Measurements from ENCODE around the gene C11orf97.
"Not testable (repeated sequence)": the region's sequence is repeated elsewhere in the genome, so short reads cannot be mapped to it uniquely, and the experiment has no call there.

Gene C11orf97, protein sequence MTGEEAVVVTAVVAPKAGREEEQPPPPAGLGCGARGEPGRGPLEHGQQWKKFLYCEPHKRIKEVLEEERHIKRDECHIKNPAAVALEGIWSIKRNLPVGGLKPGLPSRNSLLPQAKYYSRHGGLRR

DNA sequence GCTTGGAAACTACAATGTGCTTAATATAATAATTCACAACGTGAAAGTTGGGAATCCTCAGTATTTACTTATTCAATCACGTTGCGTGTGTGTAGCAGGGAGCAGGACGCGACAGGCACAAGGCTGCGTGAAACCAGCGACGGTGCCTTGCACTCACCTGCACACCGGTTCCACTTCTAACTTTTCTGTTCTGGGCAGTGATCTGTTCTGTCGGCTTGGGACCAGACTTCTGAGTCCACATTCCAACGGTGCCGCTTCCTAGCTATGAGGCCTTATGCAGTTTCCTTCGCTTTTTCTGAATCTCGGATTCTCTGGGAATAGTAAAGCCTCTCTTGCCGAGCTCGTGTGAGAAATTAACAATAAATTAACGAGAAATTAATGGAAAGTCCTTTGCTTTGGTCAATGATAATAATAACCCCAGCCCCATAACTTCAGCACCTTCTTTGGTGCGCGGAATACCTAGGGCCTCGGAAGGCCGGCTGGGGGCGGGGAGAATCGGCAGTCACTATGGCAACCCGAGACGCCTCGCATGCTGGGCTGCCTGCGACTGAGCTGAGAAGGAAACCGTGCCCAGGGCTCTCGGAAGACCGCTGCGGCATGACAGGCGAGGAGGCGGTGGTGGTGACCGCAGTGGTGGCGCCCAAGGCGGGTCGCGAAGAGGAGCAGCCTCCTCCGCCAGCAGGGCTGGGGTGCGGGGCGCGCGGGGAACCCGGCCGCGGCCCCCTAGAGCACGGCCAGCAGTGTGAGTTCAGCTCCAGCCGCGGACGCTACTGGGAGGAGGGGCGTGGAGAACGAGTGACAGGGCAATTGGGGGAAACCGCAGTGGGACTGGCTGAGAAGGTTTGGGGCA is at the start of gene C11orf97:
C11orf97 (plus strand) TSS at position 530 of the 850 bp plus-strand sequence; CDS start at position 598, 68 bp downstream.
- DNase-seq, result peak; percentile 70

DNA sequence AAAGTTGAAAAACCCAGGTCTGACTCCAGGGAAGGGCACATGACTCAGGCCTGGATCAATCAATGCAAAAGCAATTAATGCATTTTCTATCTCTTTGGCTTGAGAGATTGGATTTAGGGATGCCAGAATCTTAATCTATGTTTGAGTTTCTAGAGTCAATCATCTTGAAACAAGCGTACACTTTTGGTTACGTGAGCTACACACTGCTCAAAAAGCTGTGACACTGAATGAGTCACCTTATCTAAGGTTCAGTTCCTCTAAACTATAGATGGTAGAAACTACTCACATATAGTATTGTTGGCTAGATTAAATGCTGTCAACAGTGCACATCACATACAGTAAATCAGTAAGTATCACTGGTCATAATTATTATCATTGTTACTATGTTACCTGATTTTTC is 42.8 kb upstream of the C11orf97 start:
- no peak for DNase-seq

DNA sequence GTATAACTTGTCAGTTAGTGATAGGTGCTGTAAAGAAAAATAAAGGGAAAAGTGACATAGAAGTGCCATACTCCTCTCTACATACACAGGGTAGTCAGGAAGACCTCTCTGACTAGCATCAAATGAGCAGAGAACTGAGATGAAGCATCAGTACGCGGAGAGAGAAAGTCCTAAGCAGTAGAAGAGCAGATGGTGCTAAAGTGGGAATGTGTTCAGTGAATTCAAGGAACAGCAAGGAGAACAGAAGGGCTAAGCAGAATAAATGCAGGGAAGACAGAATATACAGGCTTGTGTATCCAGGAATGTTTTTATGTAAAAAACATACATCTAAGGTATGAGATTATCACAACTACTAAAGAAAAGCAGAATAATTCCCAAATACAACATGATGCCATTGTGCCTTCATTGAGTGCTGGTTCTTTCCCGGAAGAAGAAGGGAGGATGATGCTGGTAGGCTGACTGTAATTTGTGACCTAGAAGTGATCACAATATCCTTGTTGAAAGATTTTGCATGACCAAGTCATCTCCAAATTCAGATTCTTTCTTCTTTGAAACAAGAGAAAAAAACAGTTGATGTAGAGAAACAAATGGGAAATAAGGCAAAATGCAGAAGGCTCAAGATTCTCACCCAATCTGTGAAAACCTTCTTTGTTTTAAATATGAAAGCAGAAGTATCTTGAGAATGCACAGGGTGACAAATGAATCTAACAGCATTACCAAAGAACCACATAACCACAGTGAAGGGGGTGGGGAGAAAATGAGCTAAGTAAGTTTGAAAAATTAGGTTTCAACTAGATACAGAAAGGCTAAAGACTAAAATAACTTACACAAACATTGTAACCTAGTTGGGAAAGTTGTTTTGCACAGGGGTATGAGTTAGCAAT is 39.1 kb upstream of the C11orf97 start:
- DNase-seq, result no peak

DNA sequence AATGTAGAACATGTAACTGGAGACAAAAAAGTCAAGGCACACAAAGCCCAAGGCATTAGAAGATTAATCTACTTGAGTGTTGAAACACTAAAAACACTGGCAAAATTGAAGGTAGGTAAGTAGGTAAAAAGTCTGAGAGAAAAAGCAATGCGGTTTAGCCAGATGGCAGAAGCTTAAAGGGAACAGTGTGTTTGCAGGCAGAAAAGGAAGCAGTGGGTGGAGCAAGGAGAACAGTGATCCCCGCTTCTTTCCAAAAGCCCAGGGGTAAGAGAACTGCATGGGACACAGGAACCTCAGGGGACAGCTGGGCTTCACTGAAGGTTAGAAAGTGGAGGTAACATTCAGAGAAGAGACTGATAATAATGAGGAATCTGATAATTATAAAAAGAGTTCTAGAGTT is 34.6 kb upstream of the C11orf97 start:
- no peak for DNase-seq

DNA sequence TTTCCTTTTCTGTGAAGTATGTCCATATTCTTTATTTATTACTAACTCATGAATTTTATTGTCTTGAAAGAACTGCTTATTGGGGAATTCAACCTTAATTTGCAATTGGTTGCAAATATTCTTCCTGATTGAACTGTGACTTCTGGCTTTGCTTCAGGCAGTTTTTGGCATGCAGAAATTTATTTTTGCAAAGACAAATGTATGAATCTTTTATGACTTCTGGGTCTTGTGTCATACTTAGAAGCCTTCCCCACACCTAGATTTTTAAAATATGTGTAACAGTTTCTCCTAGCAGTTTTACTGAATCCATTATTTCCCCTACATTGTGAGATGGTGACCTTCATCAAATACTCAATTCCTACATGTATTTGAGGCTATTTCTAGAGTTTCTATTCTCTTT is 30.9 kb upstream of the C11orf97 start:
- no peak for DNase-seq

DNA sequence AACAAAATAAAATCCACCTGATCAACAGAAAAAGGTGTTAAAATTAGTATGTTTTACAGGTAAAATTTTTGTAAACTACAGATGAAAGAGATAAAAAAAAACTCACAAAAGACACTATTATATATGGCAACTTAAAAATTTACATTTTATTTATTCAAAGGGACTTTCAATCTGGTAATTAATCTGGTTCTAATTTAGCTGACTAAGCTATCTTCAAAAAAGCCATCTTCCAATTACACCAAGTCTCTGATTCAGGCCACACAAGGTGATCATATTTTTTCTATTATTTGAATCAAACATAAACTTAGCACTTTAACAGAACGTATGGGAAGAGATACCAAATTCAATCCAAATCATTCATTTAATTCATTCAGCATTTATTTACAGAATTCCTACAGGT is 26.2 kb upstream of the C11orf97 start:
- DNase-seq, result no peak

DNA sequence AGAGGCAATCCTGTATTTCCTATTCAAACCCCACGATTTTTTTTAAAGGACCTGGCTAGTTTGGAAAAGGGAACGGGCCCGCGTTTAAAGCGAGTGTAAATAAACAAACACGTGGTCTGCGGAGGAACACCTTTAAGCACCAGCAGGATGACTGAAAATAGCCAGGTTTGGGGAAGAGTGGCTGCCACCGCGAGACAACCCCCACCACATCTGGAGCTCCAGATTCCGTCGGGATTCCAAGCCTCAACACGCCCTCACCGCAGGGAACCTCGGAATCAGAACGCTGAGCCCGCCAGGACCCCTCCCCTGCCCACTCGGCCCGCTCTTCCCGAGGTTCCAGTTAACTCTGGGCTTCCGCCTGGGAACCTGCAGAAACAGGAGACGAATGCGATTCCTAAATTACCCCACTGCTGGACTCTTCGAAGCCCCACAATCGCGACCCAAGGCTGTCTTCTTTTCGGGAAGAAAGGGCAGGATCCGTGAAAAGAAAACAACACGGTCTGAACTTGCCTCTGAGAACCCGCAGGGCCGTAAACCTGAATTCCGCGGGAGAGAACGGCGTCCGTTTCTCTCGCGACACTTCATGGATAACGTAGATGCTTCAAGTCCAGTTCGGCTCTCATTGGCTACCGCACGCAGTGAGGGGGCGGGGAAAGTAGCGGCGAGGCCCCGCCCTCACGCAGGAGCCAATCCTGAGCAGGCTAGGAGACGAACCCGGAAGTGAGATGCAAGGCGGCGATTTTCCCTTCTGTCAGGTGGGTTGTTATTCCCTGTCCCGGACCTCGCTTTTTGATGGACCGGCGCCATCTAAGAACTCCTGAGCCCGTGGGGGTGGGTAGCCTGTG is 18.8 kb upstream of the C11orf97 start, which contains the start of the genes ANKRD49 and MRE11:
ANKRD49 (plus strand) TSS at position 704 of the 845 bp plus-strand sequence. CDS start 2,710 bp downstream, outside the sequence.
MRE11 (minus strand) TSS at position 564 of the 845 bp plus-strand sequence. CDS start 1,043 bp downstream, outside the sequence.
- DNase-seq, result peak; percentile 95

DNA sequence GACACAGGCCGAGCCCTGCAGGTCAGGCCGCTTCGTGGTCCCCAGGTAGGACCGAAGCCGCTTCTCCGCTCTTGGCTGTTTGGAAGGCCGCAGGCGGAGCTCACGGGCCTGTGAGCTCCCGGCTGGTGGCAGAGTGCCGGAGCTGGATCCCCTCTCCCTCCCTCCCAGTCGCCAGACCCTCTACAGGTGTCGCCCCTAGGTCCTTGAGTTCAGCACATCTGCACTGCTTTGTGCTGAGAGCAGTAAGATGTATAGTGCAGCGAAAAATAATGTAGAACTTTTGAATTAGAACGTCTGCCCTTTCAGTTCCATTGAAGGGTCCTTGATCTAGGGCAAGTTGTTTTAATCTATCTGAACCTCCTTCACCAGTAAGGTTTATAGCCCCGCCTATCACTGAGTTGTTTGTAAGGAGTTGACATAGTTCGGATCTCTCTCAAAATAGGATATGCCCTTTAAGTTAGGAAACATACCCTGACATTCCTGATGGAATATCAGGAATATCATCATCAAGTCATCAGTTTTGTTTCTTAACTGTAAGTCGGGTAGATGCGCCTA is 18.1 kb upstream of the C11orf97 start:
- no peak for DNase-seq

DNA sequence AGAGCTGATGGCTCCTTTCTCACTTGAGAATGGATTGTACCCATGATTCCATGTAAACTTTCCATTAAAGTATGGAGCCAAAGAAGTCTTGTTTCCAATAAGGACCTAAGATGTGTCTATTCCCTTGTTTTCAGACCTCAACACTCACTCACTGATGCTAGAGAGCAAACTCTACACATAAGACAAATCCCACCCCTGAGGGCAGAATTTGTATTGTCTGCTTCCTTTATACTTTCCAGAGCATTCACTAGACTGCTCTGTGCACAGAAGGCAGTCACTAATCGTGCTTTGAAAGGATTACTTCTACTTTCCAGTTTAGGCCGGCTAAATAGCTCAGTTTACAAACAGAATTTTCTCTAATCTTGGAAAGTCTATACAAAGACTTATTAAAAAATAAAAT is 12.1 kb upstream of the C11orf97 start:
- no peak for DNase-seq

DNA sequence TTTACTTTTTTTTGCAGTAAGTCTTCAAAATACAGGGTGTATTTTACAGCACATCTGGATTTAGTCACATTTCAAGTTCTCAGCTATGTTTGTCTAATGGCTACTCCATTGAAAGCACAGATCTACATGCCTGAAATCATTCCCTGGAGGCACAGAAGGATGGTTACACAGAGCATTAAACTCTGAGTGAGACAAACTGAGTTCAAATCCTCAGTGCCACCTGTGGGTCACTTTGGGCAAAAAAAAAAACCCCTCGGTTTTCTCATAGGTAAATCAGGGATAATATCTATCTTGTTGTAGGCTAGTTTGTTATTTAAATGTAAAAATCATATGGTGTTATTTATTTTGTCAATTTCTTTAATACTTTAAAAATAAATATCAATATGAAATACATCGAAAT is 10.7 kb upstream of the C11orf97 start:
- DNase-seq, result no peak

DNA sequence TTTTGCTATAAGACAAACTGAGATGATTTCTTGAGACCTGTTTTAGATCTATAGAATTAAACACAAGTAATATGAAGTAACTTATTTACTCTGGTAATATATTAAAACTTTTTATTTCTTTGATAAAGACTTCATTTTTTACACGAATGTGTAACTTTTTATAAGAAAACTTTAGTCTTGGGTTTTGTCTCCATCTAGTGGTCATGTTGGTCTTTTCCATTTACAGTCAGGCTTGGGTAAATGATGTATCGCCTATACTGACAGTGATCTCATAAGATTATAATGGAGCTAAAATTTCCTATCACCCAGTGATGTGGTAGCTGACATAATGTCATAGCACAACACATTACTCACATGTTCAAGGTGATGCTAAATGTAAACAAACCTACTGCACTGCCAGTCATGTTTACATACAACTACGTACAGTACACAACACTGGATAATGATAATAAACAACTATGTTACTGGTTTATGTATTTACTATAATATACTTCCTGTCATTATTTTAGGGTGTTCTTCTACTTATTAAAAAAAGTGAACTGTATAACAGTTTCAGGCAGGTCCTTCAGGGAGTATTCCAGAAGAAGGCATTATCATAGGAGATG is 7.5 kb upstream of the C11orf97 start:
- no peak for DNase-seq

DNA sequence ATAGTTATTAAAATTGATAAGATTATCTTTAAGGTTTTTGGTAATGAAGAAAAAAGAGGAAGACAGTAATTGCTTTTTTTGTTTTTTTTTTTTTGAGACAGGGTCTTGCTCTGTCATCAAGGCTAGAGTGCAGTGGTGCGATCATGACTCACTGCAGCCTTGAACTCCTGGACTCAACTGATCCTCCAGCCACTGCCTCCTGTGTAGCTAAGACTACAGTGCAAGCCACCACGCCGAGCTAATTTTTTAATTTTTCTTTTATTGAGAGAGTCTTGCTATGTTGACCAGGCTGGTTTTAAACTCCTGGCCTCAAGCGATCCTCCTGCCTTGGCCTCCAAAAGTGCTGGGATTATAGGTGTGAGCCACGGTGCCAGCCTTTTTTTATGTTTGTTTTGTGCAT is 5.7 kb upstream of the C11orf97 start:
- DNase-seq, result not testable (repeated sequence)

DNA sequence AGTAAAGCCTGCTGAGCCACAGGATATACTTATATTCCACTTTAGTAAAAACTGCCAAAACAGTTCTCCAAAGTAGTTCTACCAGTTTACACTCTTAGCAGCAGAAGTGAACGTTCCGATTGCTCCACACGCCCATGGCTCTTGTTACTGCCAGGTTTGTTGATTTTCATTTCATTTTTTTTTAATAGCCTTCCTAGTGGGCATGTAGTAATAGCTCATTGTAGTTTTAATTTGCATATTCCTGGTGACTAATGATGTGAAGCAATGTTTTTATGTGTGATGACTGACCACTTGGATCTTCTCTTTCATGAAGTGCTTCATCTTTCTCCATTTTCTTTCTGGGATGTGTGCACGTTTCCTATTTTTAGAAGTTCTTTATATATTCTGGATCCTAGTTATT is 4.8 kb upstream of the C11orf97 start:
- no peak for DNase-seq

DNA sequence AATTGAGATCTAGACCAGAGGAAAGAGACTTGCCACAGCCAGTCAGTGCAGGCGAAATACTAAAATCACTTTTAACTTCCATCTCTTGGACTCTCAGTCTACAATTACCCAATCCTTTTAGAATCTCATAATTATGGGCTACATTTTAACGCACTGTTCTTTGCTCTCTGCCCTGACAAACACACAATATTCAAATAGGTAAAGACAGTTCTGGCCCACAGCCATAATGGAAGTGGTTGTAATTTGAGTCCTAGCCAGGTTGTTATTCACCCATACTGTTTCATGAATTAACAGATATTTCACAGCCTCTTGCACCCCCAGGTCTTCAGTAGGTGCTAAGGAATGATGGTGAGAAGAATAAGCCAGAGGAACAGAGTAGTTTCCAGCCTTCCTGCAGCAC is 830 bp downstream of the C11orf97 start:
- no peak for DNase-seq

DNA sequence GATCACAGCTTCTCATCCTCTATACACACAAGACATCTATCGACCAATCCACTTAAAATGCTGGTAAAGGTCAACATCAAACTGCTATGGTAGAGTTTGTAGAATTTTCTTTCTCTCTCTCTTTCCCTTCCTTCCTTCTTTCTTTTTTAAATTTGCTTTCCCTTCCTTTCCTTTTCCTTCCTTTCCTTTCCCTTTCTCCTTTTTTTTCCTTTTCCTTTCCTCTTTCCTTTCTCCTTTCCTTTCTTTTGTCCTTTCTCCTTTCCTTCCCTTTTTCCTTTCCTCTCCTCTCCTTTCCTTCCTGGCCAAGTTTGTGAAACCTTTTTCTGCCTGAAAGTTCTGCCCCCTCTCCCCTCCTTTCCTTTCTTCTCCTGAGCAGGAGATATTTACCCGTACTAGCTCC is 3.1 kb downstream of the C11orf97 start:
- no peak for DNase-seq

DNA sequence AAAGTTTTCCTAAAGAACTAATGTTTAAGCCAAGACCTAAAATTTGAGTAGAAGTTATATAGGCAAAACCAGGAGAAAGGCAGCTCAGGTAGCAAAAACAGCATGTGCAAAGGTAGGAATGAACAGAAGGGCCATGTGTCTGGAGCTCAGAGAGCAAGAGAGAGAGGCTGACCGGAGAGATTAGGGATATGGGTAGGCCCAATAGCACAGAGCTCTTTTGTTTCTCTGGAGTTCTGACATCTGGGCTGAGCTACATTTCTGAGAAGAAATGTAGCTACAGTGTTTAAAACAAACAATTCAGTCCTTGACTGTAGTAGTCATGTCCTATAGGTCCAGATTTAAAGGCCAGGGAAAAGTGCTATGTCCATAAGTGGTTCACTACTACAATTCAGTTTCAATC is 4.5 kb downstream of the C11orf97 start:
- DNase-seq, result no peak

DNA sequence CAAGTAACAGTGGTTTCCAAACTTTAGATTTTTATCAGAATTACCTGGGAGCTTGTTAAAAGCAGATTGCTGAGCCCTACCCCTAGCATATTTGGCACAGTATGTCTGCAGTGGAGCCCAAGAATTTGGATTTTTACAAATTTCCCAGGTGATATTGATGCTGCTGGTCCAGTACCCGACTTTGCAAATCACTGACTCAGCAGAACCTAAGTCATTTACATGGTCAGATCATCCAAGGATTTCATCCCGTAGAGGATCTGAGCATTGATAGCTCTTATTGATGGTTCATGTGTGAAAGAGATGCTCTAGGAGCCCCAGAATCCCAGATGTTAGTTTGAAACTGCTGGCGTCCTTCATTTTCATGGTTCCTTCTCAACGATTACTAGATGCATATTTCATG is 6.0 kb downstream of the C11orf97 start:
- no peak for DNase-seq

DNA sequence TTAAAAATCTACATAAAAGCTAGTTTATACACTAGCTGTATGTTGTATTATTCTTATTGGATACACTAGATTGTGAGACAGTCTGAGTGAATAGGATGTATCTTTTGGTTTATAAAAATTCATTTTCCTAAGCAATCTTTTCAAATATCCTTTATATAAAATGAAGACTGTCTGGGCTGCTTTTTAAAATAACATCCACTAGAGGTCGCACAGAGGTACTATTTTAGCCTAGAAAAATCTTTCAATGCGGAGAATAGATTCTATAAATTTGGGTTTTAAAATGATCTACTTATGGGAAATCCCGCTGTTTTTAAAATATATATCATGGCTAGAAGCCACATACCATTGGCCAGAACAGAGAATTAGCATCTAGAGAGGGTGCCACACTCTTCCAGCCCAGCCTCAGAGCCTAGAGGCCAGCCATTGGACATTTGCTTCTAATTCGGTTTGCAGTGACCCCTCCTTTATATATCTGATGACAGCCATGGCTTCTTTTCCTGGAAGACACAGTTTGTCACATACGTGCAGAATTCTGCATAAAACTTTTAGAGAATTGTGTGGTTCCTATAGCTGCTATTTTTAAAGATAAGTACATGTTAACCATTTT is 7.3 kb downstream of the C11orf97 start:
- DNase-seq, result no peak

DNA sequence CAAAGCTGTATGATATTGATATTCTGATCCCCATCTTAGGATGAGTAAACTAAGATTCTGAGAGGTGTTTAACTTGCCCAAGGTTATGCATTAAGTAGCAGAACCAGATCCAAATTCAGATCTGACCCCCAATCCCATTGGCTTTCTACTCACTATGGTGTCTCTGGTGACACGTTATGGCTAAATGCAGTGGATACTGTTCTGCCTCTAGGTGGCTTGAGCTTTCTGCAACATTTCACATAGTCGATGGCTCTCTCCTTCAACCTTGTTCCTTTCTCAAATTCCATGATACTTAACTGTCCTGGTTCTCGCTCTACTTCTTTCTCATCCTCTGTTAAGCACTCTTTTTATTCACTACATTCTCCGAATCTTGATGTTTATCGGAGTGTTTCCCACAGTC is 9.4 kb downstream of the C11orf97 start:
- no peak for DNase-seq

DNA sequence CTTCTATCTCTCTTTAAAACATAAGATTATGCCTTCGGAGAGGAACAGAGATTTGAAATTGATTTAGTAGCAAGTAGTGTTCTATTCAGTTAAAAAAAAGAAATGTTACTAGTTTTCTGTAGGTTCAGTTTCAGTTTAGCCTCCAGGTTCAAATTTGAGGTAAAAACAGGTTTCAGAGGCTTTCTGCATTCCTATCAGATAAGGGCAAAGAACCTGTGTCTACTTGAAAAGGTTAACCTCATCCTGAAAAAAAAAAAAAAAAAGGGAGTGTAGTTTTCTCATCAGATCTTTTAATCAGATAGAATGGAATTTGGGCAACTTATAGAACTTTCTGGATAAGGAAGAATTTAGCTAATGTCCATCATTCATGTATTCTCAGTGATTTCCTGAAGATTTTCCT is 12.1 kb downstream of the C11orf97 start:
- no peak for DNase-seq
